Endothelial cell of umbilical vein (primary cell): ENCODE results near the gene CTIF. TPM values are rescaled to one million over a fixed set of nuclear protein-coding genes. Genes with fewer than 3 reads are reported as not detected.

ENCODE experiments used
- BruUV-seq: library from RNA; stranded (reverse); fragments of 400-500 nt; replicated peaks from 2 replicates; lab custom pipeline; 2021; lab: Mats Ljungman, UMichigan
- CTCF ChIA-PET: fragments of 300-600, 350-600 bp; sonication (Branson Sonifier 250); formaldehyde crosslinking; loops from one replicate; lab custom pipeline; 2021; ENCODE audit warnings: antibody characterized with exemption, inconsistent platforms; lab: Charles Lee
- POLR2A ChIA-PET: fragments of 300-600, 350-600 bp; sonication (Branson Sonifier 250); formaldehyde crosslinking; loops from one replicate; lab custom pipeline; 2021; ENCODE audit warnings: antibody characterized with exemption, inconsistent platforms; lab: Charles Lee
- DNase-seq: peaks from one replicate; pipeline ENCODE4 v3.0.0-alpha.2; 2011; ENCODE audit warnings: low read depth, low spot score
- FAIRE-seq: peaks from 2 replicates; lab custom pipeline; 2011; peaks lifted over from hg19 to GRCh38; lab: Jason Lieb, UNC
- H2AFZ ChIP-seq: 2 replicates; pipeline ENCODE4 v1.6.0; 2012; ENCODE audit warnings: low read depth, low read length, control low read depth, inconsistent platforms
- H3K27ac ChIP-seq: 2 replicates; pipeline ENCODE4 v1.5.1; 2011; ENCODE audit warnings: low read depth, mild to moderate bottlenecking, control low read depth, low read length, moderate library complexity; ENCODE audit not compliant: insufficient read depth
- H3K27me3 ChIP-seq, 2 experiments: 2 replicates each; pipeline versions ENCODE4 v1.6.0 to v1.6.1; 2011; ENCODE audit warnings: low read length in 2 of 2, mixed read lengths in 1 of 2; ENCODE audit not compliant: control insufficient read depth in 2 of 2, insufficient read depth in 2 of 2
- H3K36me3 ChIP-seq, 2 experiments: 2 replicates in 1 of 2; 3 replicates in 1 of 2; pipeline ENCODE4 v1.5.1; 2011; ENCODE audit warnings: low read length in 2 of 2, mild to moderate bottlenecking in 1 of 2, moderate library complexity in 1 of 2; ENCODE audit not compliant: control insufficient read depth in 2 of 2, insufficient read depth in 2 of 2; ENCODE audit errors: extremely low read depth in 1 of 2
- H3K4me1 ChIP-seq: 3 replicates; pipeline ENCODE4 v1.5.1; 2011; ENCODE audit warnings: mild to moderate bottlenecking, low read length; ENCODE audit not compliant: control insufficient read depth, insufficient read depth; ENCODE audit errors: extremely low read depth
- H3K4me2 ChIP-seq: 2 replicates; pipeline ENCODE4 v1.6.1; 2011; ENCODE audit warnings: low read length, control low read depth, mixed read lengths; ENCODE audit not compliant: insufficient read depth
- H3K4me3 ChIP-seq, 3 experiments: fragments of 200-600 bp in 1 of 3; sonication (generic), shearing (Covaris generic) in 1 of 3; replicated peaks in 1 of 3; 2 replicates each; pipeline ENCODE4 v1.5.1; 2011 to 2016; ENCODE audit warnings: control low read depth in 3 of 3, low read length in 3 of 3, mild to moderate bottlenecking in 2 of 3, inconsistent platforms in 1 of 3, low read depth in 1 of 3, moderate library complexity in 1 of 3; ENCODE audit not compliant: insufficient read depth in 1 of 3
- H3K79me2 ChIP-seq: 2 replicates; pipeline ENCODE4 v1.6.0; 2012; ENCODE audit warnings: low read length, inconsistent platforms; ENCODE audit not compliant: control insufficient read depth, insufficient read depth
- H3K9ac ChIP-seq: replicated peaks from 2 replicates; pipeline ENCODE3; 2011; ENCODE audit warnings: low read length, control low read depth; ENCODE audit not compliant: insufficient read depth; ENCODE audit errors: extremely low read depth
- H3K9me1 ChIP-seq: replicated peaks from 3 replicates; pipeline ENCODE4 v1.6.0; 2011; ENCODE audit warnings: mild to moderate bottlenecking, low read length; ENCODE audit not compliant: control insufficient read depth, insufficient read depth; ENCODE audit errors: extremely low read depth
- H3K9me3 ChIP-seq: replicated peaks from 2 replicates; pipeline ENCODE4 v1.5.1; 2012; ENCODE audit warnings: low read length, inconsistent platforms; ENCODE audit not compliant: control insufficient read depth, insufficient read depth
- H4K20me1 ChIP-seq: replicated peaks from 2 replicates; pipeline ENCODE3; 2011; ENCODE audit warnings: mild to moderate bottlenecking, low read length; ENCODE audit not compliant: control insufficient read depth, insufficient read depth; ENCODE audit errors: extremely low read depth
- FOS ChIP-seq: IDR thresholded peaks from 2 replicates; pipeline ENCODE4 v1.6.1; 2011; ENCODE audit warnings: mild to moderate bottlenecking, low read length, moderate library complexity, borderline replicate concordance; ENCODE audit not compliant: insufficient read depth
- GATA2 ChIP-seq: IDR thresholded peaks from 2 replicates; pipeline ENCODE4 v1.7.0; 2011; ENCODE audit warnings: low read depth, mild to moderate bottlenecking, moderate library complexity, mixed read lengths, low read length; ENCODE audit not compliant: insufficient read length, insufficient read depth
- JUN ChIP-seq: IDR thresholded peaks from 2 replicates; pipeline ENCODE4 v1.6.1; 2011; ENCODE audit warnings: borderline replicate concordance, low read depth; ENCODE audit not compliant: insufficient read length, insufficient read depth
- MYC ChIP-seq: IDR thresholded peaks from one replicate; pipeline ENCODE4 v1.6.1; 2011; ENCODE audit warnings: mild to moderate bottlenecking, low read depth, low read length
- POLR2AphosphoS5 ChIP-seq: IDR thresholded peaks from 2 replicates; pipeline ENCODE4 v1.6.1; 2012; ENCODE audit warnings: low read depth, mild to moderate bottlenecking, control low read depth, low read length, moderate library complexity; ENCODE audit not compliant: insufficient read depth
- dilution Hi-C: fragments of 300-500 bp; cut with MboI; formaldehyde crosslinking; loops from one replicate; pipeline ENCODE4 v1.15.0; 2019; ENCODE audit warnings: low sequenced_read_pairs; ENCODE audit not compliant: extremely low pct_ligation_motif_present
- intact Hi-C: fragments of 100-400 bp; cut with micrococcal nuclease; formaldehyde crosslinking; loops from one replicate; pipeline ENCODE4 v1.10.0; 2022
- polyA plus RNA-seq, 4 experiments: library from polyadenylated mRNA; depleted of rRNA in 3 of 4; stranded (reverse) in 3 of 4; unstranded in 1 of 4; fragments of >200 nt; gene quantifications; 2 replicates each; pipeline versions ENCODE4 v1.2.1 to v1.2.3, GENCODE V29; 2011 to 2012; ENCODE audit warnings: missing spikeins in 1 of 4
- total RNA-seq: library from RNA; stranded (reverse); gene quantifications from 2 replicates; pipeline ENCODE4 v1.2.3, GENCODE V29; 2021
- TF ChIP-seq, protein P1 (sequence below), 2 donors: IDR thresholded peaks; 1 replicate in 1 of 2; 2 replicates in 1 of 2; pipeline ENCODE4 v1.5.1; 2011; ENCODE audit warnings: low read length in 2 of 2, mild to moderate bottlenecking in 2 of 2, moderate library complexity in 2 of 2, control low read depth in 1 of 2, inconsistent platforms in 1 of 2, low read depth in 1 of 2; ENCODE audit not compliant: insufficient read depth in 1 of 2; ENCODE audit errors: extremely low read depth in 1 of 2

The CTIF gene
- total and polyA plus RNA-seq, 2 donors (not counting 3 experiments of a cell fraction or from before 2014, with no cell fraction given), result 20.9 to 57.7 TPM

DNA sequence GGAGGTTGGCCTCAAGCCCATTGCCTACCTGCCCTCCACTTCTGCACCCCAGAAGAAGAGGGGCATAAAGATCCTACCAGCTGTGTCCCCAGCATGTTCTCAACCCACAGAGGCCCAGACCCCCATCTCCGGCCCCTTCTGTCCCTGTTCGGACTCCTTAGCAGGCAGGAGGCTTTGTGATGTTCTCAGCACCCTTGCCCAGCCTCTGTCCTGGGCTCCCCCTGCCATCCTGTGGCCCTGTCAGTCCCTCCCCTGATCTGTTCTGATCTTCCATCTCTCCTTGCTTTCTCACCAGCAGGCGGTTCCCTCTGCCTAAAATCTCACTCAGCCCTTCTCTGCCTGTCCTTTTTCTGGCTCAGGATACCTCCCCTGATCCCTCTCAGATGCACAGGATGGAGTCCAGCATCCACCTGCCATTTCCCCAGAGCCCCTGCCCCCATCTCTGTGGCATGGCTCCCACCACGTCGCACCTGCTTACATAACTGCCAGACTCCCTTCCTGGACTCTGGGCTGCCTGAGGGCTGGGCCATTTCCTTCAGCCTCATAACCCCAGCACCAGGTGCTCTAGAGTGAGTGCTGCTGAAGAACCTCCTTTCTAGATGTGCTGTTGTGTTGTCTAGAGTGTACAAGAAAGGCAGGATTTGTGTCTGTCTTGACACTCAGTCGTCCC lies 134.0 kb downstream of the CTIF start:
- no peak overlapping the region for H3K9ac ChIP-seq
- no peaks in the 10 kb centered on the region for H3K27me3 ChIP-seq
- no peaks in the 10 kb centered on the region for H3K9me3 ChIP-seq
- H2AFZ ChIP-seq, result no peak overlapping the region
- no peak overlapping the region for H3K27ac ChIP-seq
- intact Hi-C loops (no loop called here), dilution Hi-C loops (no loop called here)
- no peaks in the 10 kb centered on the region for H4K20me1 ChIP-seq
- H3K4me2 ChIP-seq, result no peak overlapping the region
- no peak for TF ChIP-seq POLR2AphosphoS5
- no peak for TF ChIP-seq GATA2
- TF ChIP-seq MYC, result no peak
- TF ChIP-seq FOS, result no peak
- TF ChIP-seq, protein P1, sequence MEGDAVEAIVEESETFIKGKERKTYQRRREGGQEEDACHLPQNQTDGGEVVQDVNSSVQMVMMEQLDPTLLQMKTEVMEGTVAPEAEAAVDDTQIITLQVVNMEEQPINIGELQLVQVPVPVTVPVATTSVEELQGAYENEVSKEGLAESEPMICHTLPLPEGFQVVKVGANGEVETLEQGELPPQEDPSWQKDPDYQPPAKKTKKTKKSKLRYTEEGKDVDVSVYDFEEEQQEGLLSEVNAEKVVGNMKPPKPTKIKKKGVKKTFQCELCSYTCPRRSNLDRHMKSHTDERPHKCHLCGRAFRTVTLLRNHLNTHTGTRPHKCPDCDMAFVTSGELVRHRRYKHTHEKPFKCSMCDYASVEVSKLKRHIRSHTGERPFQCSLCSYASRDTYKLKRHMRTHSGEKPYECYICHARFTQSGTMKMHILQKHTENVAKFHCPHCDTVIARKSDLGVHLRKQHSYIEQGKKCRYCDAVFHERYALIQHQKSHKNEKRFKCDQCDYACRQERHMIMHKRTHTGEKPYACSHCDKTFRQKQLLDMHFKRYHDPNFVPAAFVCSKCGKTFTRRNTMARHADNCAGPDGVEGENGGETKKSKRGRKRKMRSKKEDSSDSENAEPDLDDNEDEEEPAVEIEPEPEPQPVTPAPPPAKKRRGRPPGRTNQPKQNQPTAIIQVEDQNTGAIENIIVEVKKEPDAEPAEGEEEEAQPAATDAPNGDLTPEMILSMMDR (IDR thresholded peaks at IDR 0.05; ENCODE audit: extremely low read depth in 1 of 2, insufficient read depth in 1 of 2, low read depth in 1 of 2, low read length in 2 of 2), result no peak
- no peak for TF ChIP-seq JUN
- FAIRE-seq (no peak), DNase-seq (no peak)
- ChIA-PET POLR2A (no interaction called here), CTCF (interaction anchor here (2.1 to 3.0 kb wide), 4 partner anchors 198 to 566 kb away, joined by 12 to 43 read pairs (median 22); no protein-coding TSS in a partner anchor)
- H3K4me1 ChIP-seq, result no peaks in the 10 kb centered on the region
- H3K4me3 ChIP-seq, result no peak overlapping the region
- H3K9me1 ChIP-seq, result no peaks in the 10 kb centered on the region
- H3K79me2 ChIP-seq, result no peaks in the 10 kb centered on the region
- H3K36me3 ChIP-seq, result peaks cover 0 to 10% of the 10 kb centered on the region in 2 experiments
- BruUV-seq, result no TSS peak
